PC-9 (cell line): Measurements from ENCODE around the gene C1QTNF1. TPM values are rescaled to one million over a fixed set of nuclear protein-coding genes. Genes with fewer than 3 reads are reported as not detected.
A peak's percentile ranks its signal among the peaks of the same experiment; 100 is the strongest.

Experiments used
- BruUV-seq: library from RNA; stranded (reverse); fragments of 400-500 nt; replicated peaks from 2 replicates; lab custom pipeline; 2021; lab: Mats Ljungman, UMichigan
- CTCF ChIA-PET: fragments of 300-600 bp; sonication (Branson Sonifier 250); formaldehyde crosslinking; loops from one replicate; lab custom pipeline; 2022; ENCODE audit warnings: antibody characterized with exemption; lab: Charles Lee
- POLR2A ChIA-PET: fragments of 300-600 bp; sonication (Branson Sonifier 250); formaldehyde crosslinking; loops from one replicate; lab custom pipeline; 2022; ENCODE audit warnings: antibody characterized with exemption; ENCODE audit not compliant: unreplicated experiment; lab: Charles Lee
- DNase-seq, 2 experiments: peaks; one replicate each; pipeline versions ENCODE4 v3.0.0 to v3.0.0-alpha.2; 2015 to 2022; ENCODE audit warnings: mixed read lengths in 1 of 2
- H2AFZ ChIP-seq: fragments of 200-600 bp; sonication (generic); 2 replicates; pipeline ENCODE4 v1.8.1; 2017; ENCODE audit warnings: antibody characterized with exemption
- H3F3A ChIP-seq: fragments of 200-600 bp; sonication (generic); 2 replicates; pipeline ENCODE4 v1.8.1; 2017; ENCODE audit warnings: antibody characterized with exemption, mild to moderate bottlenecking, low read depth; ENCODE audit not compliant: insufficient read depth
- H3K27ac ChIP-seq: fragments of 200-600 bp; sonication (generic); 2 replicates; pipeline ENCODE4 v1.6.1; 2016; ENCODE audit warnings: mixed run types
- H3K27me3 ChIP-seq: fragments of 200-600 bp; sonication (generic); 2 replicates; pipeline ENCODE4 v1.6.1; 2016; ENCODE audit warnings: low read depth, mixed run types; ENCODE audit not compliant: insufficient read depth
- H3K36me3 ChIP-seq: fragments of 200-600 bp; sonication (generic); 2 replicates; pipeline ENCODE4 v1.6.1; 2016; ENCODE audit warnings: low read depth, mixed run types
- H3K4me1 ChIP-seq: fragments of 200-600 bp; sonication (generic); replicated peaks from 2 replicates; pipeline ENCODE4 v1.6.1; 2016; ENCODE audit warnings: mixed run types; ENCODE audit not compliant: insufficient read depth
- H3K4me2 ChIP-seq: fragments of 200-600 bp; sonication (generic); 2 replicates; pipeline ENCODE4 v1.6.1; 2017; ENCODE audit warnings: mixed run types
- H3K4me3 ChIP-seq: fragments of 200-600 bp; sonication (generic); 2 replicates; pipeline ENCODE4 v1.6.1; 2016; ENCODE audit warnings: mixed run types
- H3K79me2 ChIP-seq: fragments of 200-600 bp; sonication (generic); 2 replicates; pipeline ENCODE4 v1.6.1; 2017; ENCODE audit warnings: low read depth, mixed run types
- H3K9me2 ChIP-seq: fragments of 200-600 bp; sonication (generic); 2 replicates; pipeline ENCODE4 v1.8.1; 2017; ENCODE audit warnings: mild to moderate bottlenecking; ENCODE audit not compliant: insufficient read depth
- H3K9me3 ChIP-seq: fragments of 200-600 bp; sonication (generic); 2 replicates; pipeline ENCODE4 v1.8.1; 2016; ENCODE audit warnings: low read depth; ENCODE audit not compliant: insufficient read depth
- H4K20me1 ChIP-seq: fragments of 200-600 bp; sonication (generic); 2 replicates; pipeline ENCODE4 v1.8.1; 2017; ENCODE audit not compliant: insufficient read depth
- CTCF ChIP-seq: fragments of 200-600 bp; sonication (generic); conservative IDR thresholded peaks from 2 replicates; pipeline ENCODE4 v1.6.1; 2017; ENCODE audit warnings: mixed run types, antibody characterized with exemption, mild to moderate bottlenecking, moderate library complexity
- EZH2 ChIP-seq: fragments of 200-600 bp; sonication (generic); IDR thresholded peaks from 2 replicates; pipeline ENCODE4 v1.8.0; 2017; ENCODE audit warnings: antibody characterized with exemption, low read depth
- intact Hi-C: fragments of 100-400 bp; cut with micrococcal nuclease; formaldehyde crosslinking; loops from one replicate; pipeline ENCODE4 v1.10.0; 2022; ENCODE audit not compliant: unreplicated experiment
- total RNA-seq: library from RNA; stranded (reverse); gene quantifications from 2 replicates; pipeline ENCODE4 v1.2.3, GENCODE V29; 2021

C1QTNF1 gene
- total RNA-seq, 1 experiment from 2014 or later, result 3.4 TPM

GRCh38 chr17:79042421-79043190, 18.6 kb downstream of the C1QTNF1 start:
- intact Hi-C loops, result loop anchor here (1.0 to 2.0 kb wide), 3 partner anchors 23 to 56 kb away; no protein-coding TSS in a partner anchor
- peak; percentile 89 for TF ChIP-seq CTCF
- TF ChIP-seq EZH2, result no peak
- no peaks in the 10 kb centered on the region for H3K27me3 ChIP-seq
- H3K36me3 ChIP-seq, result no peaks in the 10 kb centered on the region
- no peak overlapping the region for H3K27ac ChIP-seq
- peaks cover 11% of the 10 kb centered on the region; the same call in 1 of the 2 replicates for H3K4me1 ChIP-seq
- no peaks in the 10 kb centered on the region for H3K9me2 ChIP-seq
- peaks cover 10% of the 10 kb centered on the region for H3F3A ChIP-seq
- no TSS peak for BruUV-seq
- no peak overlapping the region for H3K4me3 ChIP-seq
- ChIA-PET POLR2A (interaction anchor here (0.5 to 0.6 kb wide), 2 partner anchors 126 to 144 kb away, joined by 3 to 4 read pairs; no protein-coding TSS in a partner anchor), CTCF (interaction anchor here (0.5 to 1.3 kb wide), 4 partner anchors 16 to 47 kb away, joined by 3 to 6 read pairs (median 4); no protein-coding TSS in a partner anchor)
- H3K4me2 ChIP-seq, result no peak overlapping the region
- peak; percentile 41 to 76 for DNase-seq
- no peak overlapping the region for H2AFZ ChIP-seq
- H3K9me3 ChIP-seq, result no peaks in the 10 kb centered on the region
- no peaks in the 10 kb centered on the region for H4K20me1 ChIP-seq
- no peaks in the 10 kb centered on the region for H3K79me2 ChIP-seq

GRCh38 chr17:79043191-79043930, 19.4 kb downstream of the C1QTNF1 start:
- Histone ChIP-seq H3K9me2 (no peaks in the 10 kb centered on the region), H3K36me3 (no peaks in the 10 kb centered on the region), H3K4me1 (peaks cover 9% of the 10 kb centered on the region; the same call in 1 of the 2 replicates), H3K4me2 (no peak overlapping the region), H3F3A (peaks cover 9% of the 10 kb centered on the region), H3K79me2 (no peaks in the 10 kb centered on the region), H2AFZ (no peak overlapping the region), H3K27ac (no peak overlapping the region), H3K27me3 (no peaks in the 10 kb centered on the region), H3K4me3 (no peak overlapping the region), H3K9me3 (no peaks in the 10 kb centered on the region), H4K20me1 (no peaks in the 10 kb centered on the region)
- CTCF ChIA-PET, result interaction anchor here (0.5 kb wide), 1 partner anchor 8 kb away, joined by 4 read pairs; no protein-coding TSS in a partner anchor
- POLR2A ChIA-PET, result no interaction called here
- intact Hi-C loops, result loop anchor here (2.0 kb wide), 1 partner anchor 57 kb away; no protein-coding TSS in a partner anchor
- no peak for DNase-seq
- TF ChIP-seq CTCF (no peak), EZH2 (no peak)
- no TSS peak for BruUV-seq

- POLR2A ChIA-PET, result no interaction called here
Observed at GRCh38 chr17:79043931-79044320, 20.0 kb downstream of the C1QTNF1 start.

More at GRCh38 chr17:79043931-79044320, 20.0 kb downstream of the C1QTNF1 start:
- Histone ChIP-seq H3K36me3 (no peaks in the 10 kb centered on the region), H3K9me2 (no peaks in the 10 kb centered on the region), H3F3A (peaks cover 9% of the 10 kb centered on the region), H3K4me3 (no peak overlapping the region), H3K4me1 (0 out of 2 replicates have a peak, but pooled peaks cover 3% of the 10 kb centered on the region), H3K79me2 (no peaks in the 10 kb centered on the region), H4K20me1 (no peaks in the 10 kb centered on the region), H2AFZ (no peak overlapping the region), H3K4me2 (no peak overlapping the region), H3K9me3 (no peaks in the 10 kb centered on the region), H3K27ac (no peak overlapping the region), H3K27me3 (no peaks in the 10 kb centered on the region)
- TF ChIP-seq EZH2 (no peak), CTCF (no peak)
- DNase-seq, result no peak
- CTCF ChIA-PET, result interaction anchor here (0.5 to 1.0 kb wide), 2 partner anchors 8 to 57 kb away, joined by 3 to 4 read pairs; no protein-coding TSS in a partner anchor
- no TSS peak for BruUV-seq
- intact Hi-C loops, result loop anchor here (2.0 kb wide), 1 partner anchor 57 kb away; no protein-coding TSS in a partner anchor
